GM12873 (cell line): ENCODE measurements around the gene TRIOBP.

Experiments
- CTCF ChIP-seq: IDR thresholded peaks from 2 replicates; pipeline ENCODE4 v1.5.1; 2012; ENCODE audit warnings: low read depth, mild to moderate bottlenecking, moderate library complexity, low read length, control low read depth; ENCODE audit not compliant: insufficient read depth; ENCODE audit errors: missing control alignments

Gene TRIOBP

DNA sequence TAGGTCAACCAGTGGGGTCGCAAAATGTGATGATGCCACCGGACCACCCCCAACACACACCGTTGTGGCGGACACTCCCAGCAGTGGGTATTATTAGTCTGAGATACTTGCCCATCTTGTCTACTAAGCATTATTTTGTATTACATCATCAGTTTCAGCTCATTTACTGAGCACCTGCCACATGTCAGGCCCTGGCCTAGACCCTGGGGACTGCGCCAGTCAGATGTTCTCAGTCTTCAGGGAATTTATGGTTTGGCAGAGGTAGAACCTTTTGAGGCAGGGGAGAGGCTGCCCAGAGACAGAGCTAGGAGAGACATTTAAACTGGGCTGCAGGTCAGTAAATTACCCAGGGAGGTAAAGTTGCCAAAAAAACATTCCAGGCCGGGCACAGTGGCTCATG lies 67.8 kb downstream of the TRIOBP start:
- TF ChIP-seq CTCF, result no peak

- TF ChIP-seq CTCF, result no peak
Observed at GRCh38 chr22:37765498-37765897, 68.7 kb downstream of the TRIOBP start.

- TF ChIP-seq CTCF, result no peak
Observed at GRCh38 chr22:37765953-37766576, 69.2 kb downstream of the TRIOBP start.

DNA sequence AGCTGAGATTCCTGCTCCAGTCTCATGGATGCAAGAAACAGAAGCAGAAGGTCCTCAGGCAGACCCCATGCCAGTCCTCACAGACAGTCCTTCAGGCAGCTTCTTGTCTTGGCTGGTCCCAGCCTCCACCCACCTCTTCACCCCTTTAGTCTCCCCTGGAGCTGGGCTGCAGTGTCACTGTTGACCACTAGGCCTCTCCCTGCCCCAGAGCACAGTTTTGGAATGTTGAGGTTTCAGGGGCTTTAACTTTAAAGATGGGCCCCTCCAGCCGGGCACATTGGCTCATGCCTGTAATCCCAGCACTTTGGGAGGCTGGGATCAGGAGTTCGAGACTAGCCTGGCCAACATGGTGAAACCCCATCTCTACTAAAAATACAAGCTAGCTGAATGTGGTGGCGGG lies 71.4 kb downstream of the TRIOBP start:
- peak; percentile 56 for TF ChIP-seq CTCF

GRCh38 chr22:37769056-37769455 lies 72.2 kb downstream of the TRIOBP start:
- TF ChIP-seq CTCF, result no peak

DNA sequence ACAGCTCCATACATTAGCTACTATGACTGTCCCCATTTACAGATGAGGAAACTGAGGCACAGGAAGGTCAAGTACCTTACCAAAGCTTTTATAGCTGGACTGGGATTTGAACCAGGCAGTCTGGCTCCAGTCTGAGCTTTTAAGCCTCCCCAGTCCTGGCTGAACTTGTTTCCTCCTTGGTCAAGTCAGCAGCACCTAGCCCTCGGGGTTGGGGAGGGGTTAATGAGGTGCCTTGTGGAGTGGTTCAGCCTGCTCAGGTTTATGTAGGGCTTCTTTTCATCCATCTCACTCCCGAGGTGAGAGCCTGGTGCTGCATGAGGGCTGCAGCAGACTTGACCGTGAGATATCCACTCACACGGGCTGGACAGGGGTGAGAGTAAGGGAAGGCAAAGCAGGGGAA lies 74.2 kb downstream of the TRIOBP start:
- no peak for TF ChIP-seq CTCF

GRCh38 chr22:37771702-37772427 lies 75.0 kb downstream of the TRIOBP start:
- no peak for TF ChIP-seq CTCF
